Measurements from ENCODE around the gene IL3RA.

IL3RA gene

GRCh38 chrX:1380672-1381233 lies 44.2 kb downstream of the IL3RA start:
- Histone ChIP-seq H3K27ac (ENCODE audit: low read depth, low read length) (no peak overlapping the region), H3K4me1 (ENCODE audit: control insufficient read depth in 1 of 2, insufficient read depth in 2 of 2, low read length in 2 of 2) (peaks cover 3 to 5% of the 10 kb centered on the region in 2 donors), H3K9ac (ENCODE audit: low read depth in 1 of 2, low read length in 2 of 2) (no peak overlapping the region), H3K36me3 (ENCODE audit: control insufficient read depth in 1 of 2, insufficient read depth in 2 of 2, low read length in 2 of 2) (peaks cover 4 to 20% of the 10 kb centered on the region in 2 donors), H3K27me3 (ENCODE audit: control insufficient read depth in 1 of 2, insufficient read depth in 2 of 2, low read length in 2 of 2) (no peaks in the 10 kb centered on the region), H3K4me3 (ENCODE audit: low read depth in 1 of 2, low read length in 2 of 2) (no peak overlapping the region), H3K9me3 (ENCODE audit: control insufficient read depth in 1 of 2, low read length in 2 of 2) (no peaks in the 10 kb centered on the region)

DNA sequence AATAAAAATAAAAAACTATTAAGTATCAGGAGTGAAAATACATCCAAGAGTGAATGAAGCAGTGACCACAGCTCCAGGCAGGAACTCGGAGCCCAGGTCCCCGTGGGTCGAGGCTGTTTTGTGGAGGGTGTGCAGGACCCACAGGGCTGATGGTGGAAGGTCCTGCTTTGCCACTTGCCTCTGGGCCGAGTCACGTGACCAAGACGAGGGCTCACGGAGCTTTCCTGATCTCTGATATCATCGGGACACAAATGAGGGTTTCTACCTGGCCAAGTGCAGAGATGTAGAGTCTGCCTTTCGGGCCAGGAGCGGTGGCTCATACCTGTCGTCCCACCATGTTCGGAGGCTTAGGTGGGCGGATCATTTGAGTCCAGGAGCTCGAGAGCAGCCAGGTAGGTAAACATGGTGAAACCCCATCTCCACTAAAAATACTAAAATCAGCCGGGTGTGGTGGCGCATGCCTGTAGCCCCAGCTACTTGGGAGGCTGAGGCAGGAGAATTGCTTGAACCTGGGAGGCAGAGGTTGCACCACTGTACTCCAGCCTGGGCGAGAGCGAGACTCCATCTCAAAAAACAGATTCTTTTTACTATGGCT lies 48.2 kb downstream of the IL3RA start:
- Histone ChIP-seq H3K27ac (ENCODE audit: low read depth, low read length) (no peak overlapping the region), H3K27me3 (ENCODE audit: control insufficient read depth in 1 of 2, insufficient read depth in 2 of 2, low read length in 2 of 2) (no peaks in the 10 kb centered on the region), H3K9me3 (ENCODE audit: control insufficient read depth in 1 of 2, low read length in 2 of 2) (no peaks in the 10 kb centered on the region), H3K4me3 (ENCODE audit: low read depth in 1 of 2, low read length in 2 of 2) (no peak overlapping the region), H3K4me1 (ENCODE audit: control insufficient read depth in 1 of 2, insufficient read depth in 2 of 2, low read length in 2 of 2) (peaks cover 7 to 20% of the 10 kb centered on the region in 2 donors), H3K36me3 (ENCODE audit: control insufficient read depth in 1 of 2, insufficient read depth in 2 of 2, low read length in 2 of 2) (peaks cover 40 to 60% of the 10 kb centered on the region in 2 donors), H3K9ac (ENCODE audit: low read depth in 1 of 2, low read length in 2 of 2) (no peak overlapping the region)

DNA sequence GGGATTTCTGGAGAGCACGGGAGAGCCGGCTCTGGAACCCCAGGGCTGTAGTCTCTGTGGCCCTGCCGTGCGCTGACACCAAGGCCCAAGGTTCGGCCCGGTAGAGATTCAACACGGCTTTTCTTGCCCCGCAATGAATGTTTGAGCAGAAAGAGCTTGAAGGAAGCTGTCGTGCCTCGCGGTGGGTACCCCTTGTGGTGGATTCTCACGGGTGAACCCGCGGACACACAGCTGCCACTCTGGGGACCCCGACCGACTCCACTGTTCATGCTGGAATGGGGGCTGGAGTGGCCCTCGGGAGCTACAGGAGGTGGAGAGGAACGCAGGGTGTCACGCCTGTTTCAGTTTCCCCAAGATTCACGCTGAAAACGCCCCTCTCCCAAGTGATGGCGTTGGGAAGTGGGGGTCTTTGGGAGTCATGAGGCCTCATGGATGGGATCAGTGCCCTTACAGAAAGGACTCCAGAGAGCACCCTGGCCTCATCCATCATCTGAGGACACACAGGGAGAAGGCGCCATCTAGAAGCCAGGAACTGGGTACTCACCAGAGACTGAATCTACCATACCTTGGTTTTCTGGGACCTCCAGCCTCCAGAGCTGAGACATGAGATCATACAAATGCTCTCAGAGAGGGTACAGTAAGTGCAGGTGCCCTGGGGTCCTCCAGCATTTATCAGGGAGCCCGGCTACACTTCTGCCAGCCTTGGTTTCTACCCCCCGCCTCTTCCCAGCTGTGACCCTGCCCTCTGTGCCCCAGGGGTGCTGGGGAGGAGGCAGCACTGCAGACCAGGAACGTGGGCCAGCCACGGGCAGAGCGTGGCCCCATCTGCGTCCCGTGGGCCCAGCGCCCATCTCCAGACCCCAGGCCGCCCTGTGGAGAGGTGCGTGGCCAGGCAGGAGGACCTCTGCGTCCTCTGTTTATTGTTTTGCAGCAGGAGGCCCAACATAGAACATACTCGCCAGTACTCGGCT lies 49.0 kb downstream of the IL3RA start:
- H3K4me3 ChIP-seq (ENCODE audit: low read depth in 1 of 2, low read length in 2 of 2), result no peak overlapping the region
- peaks cover 12 to 28% of the 10 kb centered on the region in 2 donors for H3K4me1 ChIP-seq (ENCODE audit: control insufficient read depth in 1 of 2, insufficient read depth in 2 of 2, low read length in 2 of 2)
- no peak overlapping the region for H3K27ac ChIP-seq (ENCODE audit: low read depth, low read length)
- peaks cover 43 to 68% of the 10 kb centered on the region in 2 donors for H3K36me3 ChIP-seq (ENCODE audit: control insufficient read depth in 1 of 2, insufficient read depth in 2 of 2, low read length in 2 of 2)
- H3K9ac ChIP-seq (ENCODE audit: low read depth in 1 of 2, low read length in 2 of 2), result no peak overlapping the region
- H3K9me3 ChIP-seq (ENCODE audit: control insufficient read depth in 1 of 2, low read length in 2 of 2), result no peaks in the 10 kb centered on the region
- H3K27me3 ChIP-seq (ENCODE audit: control insufficient read depth in 1 of 2, insufficient read depth in 2 of 2, low read length in 2 of 2), result no peaks in the 10 kb centered on the region

- H3K9ac ChIP-seq (ENCODE audit: low read depth in 1 of 2, low read length in 2 of 2), result no peak overlapping the region
- peaks cover 16 to 32% of the 10 kb centered on the region in 2 donors for H3K4me1 ChIP-seq (ENCODE audit: control insufficient read depth in 1 of 2, insufficient read depth in 2 of 2, low read length in 2 of 2)
- no peak overlapping the region for H3K27ac ChIP-seq (ENCODE audit: low read depth, low read length)
- no peak overlapping the region for H3K4me3 ChIP-seq (ENCODE audit: low read depth in 1 of 2, low read length in 2 of 2)
- H3K27me3 ChIP-seq (ENCODE audit: control insufficient read depth in 1 of 2, insufficient read depth in 2 of 2, low read length in 2 of 2), result no peaks in the 10 kb centered on the region
- H3K9me3 ChIP-seq (ENCODE audit: control insufficient read depth in 1 of 2, low read length in 2 of 2), result no peaks in the 10 kb centered on the region
- H3K36me3 ChIP-seq (ENCODE audit: control insufficient read depth in 1 of 2, insufficient read depth in 2 of 2, low read length in 2 of 2), result peaks cover 43 to 70% of the 10 kb centered on the region in 2 donors
Observed at GRCh38 chrX:1386338-1387127, 49.9 kb downstream of the IL3RA start.

GRCh38 chrX:1387141-1387776 lies 50.7 kb downstream of the IL3RA start:
- peaks cover 14 to 32% of the 10 kb centered on the region in 2 donors for H3K4me1 ChIP-seq (ENCODE audit: control insufficient read depth in 1 of 2, insufficient read depth in 2 of 2, low read length in 2 of 2)
- H3K27ac ChIP-seq (ENCODE audit: low read depth, low read length), result no peak overlapping the region
- no peaks in the 10 kb centered on the region for H3K9me3 ChIP-seq (ENCODE audit: control insufficient read depth in 1 of 2, low read length in 2 of 2)
- H3K27me3 ChIP-seq (ENCODE audit: control insufficient read depth in 1 of 2, insufficient read depth in 2 of 2, low read length in 2 of 2), result no peaks in the 10 kb centered on the region
- no peak overlapping the region for H3K4me3 ChIP-seq (ENCODE audit: low read depth in 1 of 2, low read length in 2 of 2)
- H3K36me3 ChIP-seq (ENCODE audit: control insufficient read depth in 1 of 2, insufficient read depth in 2 of 2, low read length in 2 of 2), result peaks cover 43 to 70% of the 10 kb centered on the region in 2 donors
- no peak overlapping the region for H3K9ac ChIP-seq (ENCODE audit: low read depth in 1 of 2, low read length in 2 of 2)

DNA sequence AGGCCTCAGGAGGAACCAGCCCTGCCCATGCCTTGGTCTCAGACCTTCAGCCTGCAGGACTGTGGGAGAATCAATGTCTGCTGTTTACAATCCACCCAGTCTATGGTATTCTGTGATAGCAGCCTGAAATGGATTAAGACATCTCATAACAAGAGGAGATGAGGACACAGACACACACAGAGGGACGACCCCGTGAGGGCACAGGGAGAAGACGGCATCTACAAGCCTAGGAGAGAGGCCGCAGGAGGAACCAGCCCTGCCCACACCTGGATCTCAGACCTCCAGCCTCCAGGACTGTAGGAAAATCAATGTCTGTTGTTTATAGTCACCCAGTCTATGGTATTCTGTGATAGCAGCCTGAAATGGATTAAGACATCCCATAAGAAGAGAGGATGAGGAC lies 52.1 kb downstream of the IL3RA start:
- peaks cover 43 to 67% of the 10 kb centered on the region in 2 donors for H3K36me3 ChIP-seq (ENCODE audit: control insufficient read depth in 1 of 2, insufficient read depth in 2 of 2, low read length in 2 of 2)
- H3K4me3 ChIP-seq (ENCODE audit: low read depth in 1 of 2, low read length in 2 of 2), result peak overlapping the region in 1 of 2 donors; percentile 32

GRCh38 chrX:1389181-1389992 lies 52.8 kb downstream of the IL3RA start:
- Histone ChIP-seq H3K9ac (ENCODE audit: low read depth in 1 of 2, low read length in 2 of 2) (peak overlapping the region in 1 of 2 donors; percentile 32), H3K36me3 (ENCODE audit: control insufficient read depth in 1 of 2, insufficient read depth in 2 of 2, low read length in 2 of 2) (peaks cover 43 to 63% of the 10 kb centered on the region in 2 donors), H3K27me3 (ENCODE audit: control insufficient read depth in 1 of 2, insufficient read depth in 2 of 2, low read length in 2 of 2) (no peaks in the 10 kb centered on the region), H3K27ac (ENCODE audit: low read depth, low read length) (no peak overlapping the region), H3K9me3 (ENCODE audit: control insufficient read depth in 1 of 2, low read length in 2 of 2) (no peaks in the 10 kb centered on the region), H3K4me3 (ENCODE audit: low read depth in 1 of 2, low read length in 2 of 2) (peak overlapping the region in 1 of 2 donors; percentile 32), H3K4me1 (ENCODE audit: control insufficient read depth in 1 of 2, insufficient read depth in 2 of 2, low read length in 2 of 2) (peaks cover 11 to 38% of the 10 kb centered on the region in 2 donors)

More for the DNA sequence above, 52.1 kb downstream of the IL3RA start:
- Histone ChIP-seq H3K27ac (ENCODE audit: low read depth, low read length) (no peak overlapping the region), H3K27me3 (ENCODE audit: control insufficient read depth in 1 of 2, insufficient read depth in 2 of 2, low read length in 2 of 2) (no peaks in the 10 kb centered on the region), H3K9me3 (ENCODE audit: control insufficient read depth in 1 of 2, low read length in 2 of 2) (no peaks in the 10 kb centered on the region), H3K4me1 (ENCODE audit: control insufficient read depth in 1 of 2, insufficient read depth in 2 of 2, low read length in 2 of 2) (peaks cover 11 to 38% of the 10 kb centered on the region in 2 donors), H3K9ac (ENCODE audit: low read depth in 1 of 2, low read length in 2 of 2) (no peak overlapping the region)

DNA sequence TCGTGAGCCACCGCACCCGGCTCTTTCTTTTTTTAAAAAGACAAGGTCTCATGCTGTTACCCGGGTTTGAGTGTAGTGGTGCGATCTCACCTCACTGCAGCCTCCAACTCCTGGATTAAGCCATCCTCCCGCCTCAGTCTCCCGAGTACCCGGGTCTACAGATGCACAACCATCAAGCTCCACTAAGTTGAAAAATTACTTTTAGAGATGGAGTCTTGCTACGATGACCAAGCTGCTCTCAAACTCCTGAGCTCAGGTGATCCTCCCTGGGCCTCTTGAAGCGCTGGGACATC lies 53.4 kb downstream of the IL3RA start:
- Histone ChIP-seq H3K9ac (ENCODE audit: low read depth in 1 of 2, low read length in 2 of 2) (peak overlapping the region in 1 of 2 donors; percentile 65), H3K4me3 (ENCODE audit: low read depth in 1 of 2, low read length in 2 of 2) (peak overlapping the region; percentile 22 to 98), H3K27me3 (ENCODE audit: control insufficient read depth in 1 of 2, insufficient read depth in 2 of 2, low read length in 2 of 2) (no peaks in the 10 kb centered on the region), H3K36me3 (ENCODE audit: control insufficient read depth in 1 of 2, insufficient read depth in 2 of 2, low read length in 2 of 2) (peaks cover 39 to 58% of the 10 kb centered on the region in 2 donors), H3K9me3 (ENCODE audit: control insufficient read depth in 1 of 2, low read length in 2 of 2) (no peaks in the 10 kb centered on the region), H3K27ac (ENCODE audit: low read depth, low read length) (no peak overlapping the region), H3K4me1 (ENCODE audit: control insufficient read depth in 1 of 2, insufficient read depth in 2 of 2, low read length in 2 of 2) (peaks cover 11 to 41% of the 10 kb centered on the region in 2 donors)
